A204.1 (cell line): ENCODE data around the gene GMPR.
"Not testable (repeated sequence)": the region's sequence is repeated elsewhere in the genome, so short reads cannot be mapped to it uniquely, and the experiment has no call there.

Experiments used
- FAIRE-seq: peaks from 2 replicates; lab custom pipeline; 2012; peaks lifted over from hg19 to GRCh38; lab: Jason Lieb, UNC

GMPR gene

DNA sequence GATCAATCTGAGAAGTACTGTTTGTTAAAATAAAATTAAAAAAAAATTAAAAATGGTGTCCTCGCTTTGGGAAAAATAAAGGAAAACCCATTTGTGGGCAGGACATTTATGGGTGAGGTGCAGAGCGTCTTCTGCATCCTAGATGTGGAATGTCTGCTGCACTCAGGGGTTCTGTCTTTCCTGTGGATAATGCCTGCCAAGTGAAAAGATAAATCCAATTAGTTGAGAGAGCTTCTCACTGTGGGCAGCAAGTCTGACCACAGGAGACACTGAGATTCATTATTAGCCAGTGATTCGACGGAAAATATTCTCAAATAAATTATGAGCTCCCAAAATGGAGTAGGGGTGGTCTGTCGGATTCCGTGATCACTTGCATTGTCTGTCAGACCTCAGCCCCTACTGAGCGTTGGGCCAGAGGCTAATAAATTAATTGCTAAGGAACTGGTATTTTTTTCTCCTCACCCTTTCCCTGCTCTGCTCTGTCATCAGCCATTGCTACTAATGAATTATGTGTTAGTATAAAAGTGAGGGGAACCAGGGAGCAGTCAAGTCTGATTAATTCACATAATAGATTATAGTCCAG, 10.0 kb downstream of the GMPR start:
- FAIRE-seq, result no peak

DNA sequence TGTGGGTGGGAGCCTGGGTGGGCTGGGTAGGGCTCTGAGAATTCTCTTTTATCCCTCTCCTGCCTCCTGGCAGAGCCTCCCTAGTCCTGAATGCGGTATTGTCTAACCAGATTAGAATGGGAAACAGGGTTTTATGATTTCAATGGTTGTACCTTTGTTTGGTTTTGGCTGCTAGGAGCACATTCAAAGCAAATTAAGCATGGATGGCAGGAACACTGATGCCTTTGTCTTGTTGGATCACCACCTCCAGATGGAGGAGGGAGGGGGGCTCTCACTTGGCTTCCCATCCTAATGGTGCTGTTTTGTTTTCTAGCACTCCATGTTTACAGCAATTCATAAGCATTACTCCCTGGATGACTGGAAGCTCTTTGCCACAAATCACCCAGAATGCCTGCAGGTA, 11.6 kb downstream of the GMPR start:
- no peak for FAIRE-seq

DNA sequence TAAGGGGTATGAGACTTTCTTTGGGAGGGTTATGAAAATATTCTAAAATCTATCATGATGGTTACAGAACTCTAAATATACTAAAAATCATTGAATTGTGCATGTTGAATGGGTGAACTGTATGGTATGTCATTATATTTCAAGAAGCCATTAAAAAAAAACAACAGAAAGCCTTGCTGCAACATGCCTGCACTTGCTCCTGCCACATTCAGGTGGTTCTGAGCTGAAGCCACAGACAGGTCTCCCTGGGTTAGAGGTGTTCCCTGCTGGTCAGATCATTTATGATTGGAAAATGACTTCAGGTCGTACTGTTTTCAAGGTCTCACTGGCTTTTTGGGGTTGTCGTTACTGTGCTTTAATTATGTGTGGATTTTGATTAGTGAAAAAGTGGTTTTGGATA, 13.3 kb downstream of the GMPR start:
- no peak for FAIRE-seq

DNA sequence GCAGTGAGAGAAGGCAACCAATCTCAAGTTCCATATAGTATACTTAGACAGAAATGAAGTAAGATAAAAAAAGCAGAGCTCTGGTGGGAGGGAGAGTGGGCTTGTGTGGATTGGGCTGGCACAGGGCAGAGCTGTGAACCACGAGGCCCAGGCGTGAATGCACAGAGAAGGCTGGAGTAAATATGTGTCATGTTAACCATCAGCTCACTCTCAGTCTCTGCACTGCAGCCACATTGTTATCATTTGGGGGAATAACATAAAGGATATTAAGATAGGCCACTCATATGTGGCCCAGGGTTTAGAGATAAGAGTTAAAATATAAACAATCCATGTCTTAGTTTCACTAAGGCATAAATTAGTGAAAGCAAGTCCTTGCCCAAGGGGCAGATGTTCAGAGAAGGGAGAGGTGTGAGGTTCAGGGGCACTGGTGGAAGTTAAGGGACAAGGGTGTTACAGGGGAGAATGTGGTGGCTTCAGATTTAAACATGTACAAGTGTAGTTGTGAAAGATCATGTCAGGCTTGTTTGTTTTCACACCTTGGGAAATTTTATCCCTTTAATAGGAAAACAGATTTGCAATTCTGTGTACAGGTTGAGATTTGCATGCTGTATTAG, 14.4 kb downstream of the GMPR start:
- FAIRE-seq, result no peak

DNA sequence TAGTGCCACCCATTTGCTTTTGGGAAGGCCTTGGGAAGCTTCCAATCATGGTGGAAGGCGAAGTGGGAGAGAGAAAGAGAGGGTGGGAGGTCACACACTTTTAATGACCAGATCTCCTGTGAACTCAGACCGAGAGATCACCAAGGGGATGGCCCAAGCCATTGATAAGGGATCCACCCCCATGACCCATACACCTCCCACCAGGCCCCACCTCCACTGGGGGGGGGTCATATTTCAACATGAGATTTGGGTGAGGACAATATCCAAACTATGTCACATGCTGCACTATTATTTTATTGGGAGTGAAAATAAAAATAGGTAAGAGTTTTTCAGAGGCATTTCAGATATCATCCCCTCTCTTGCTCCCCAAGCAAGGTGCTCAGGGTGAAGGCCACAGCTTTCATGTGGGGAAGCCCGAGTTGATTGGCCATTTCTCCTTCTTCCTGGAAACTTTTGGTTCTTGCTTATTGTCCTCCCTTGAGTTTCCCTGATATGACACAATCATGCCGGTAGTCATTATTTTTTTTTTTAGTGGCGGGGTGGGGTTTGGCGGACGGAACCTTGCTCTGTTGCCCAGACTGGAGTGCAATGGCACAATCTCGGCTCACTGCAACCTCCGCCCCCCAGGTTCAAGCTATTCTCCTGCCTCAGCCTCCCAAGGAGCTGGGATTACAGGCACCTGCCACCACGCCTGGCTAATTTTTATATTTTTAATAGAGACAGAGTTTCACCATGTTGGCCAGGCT, 15.2 kb downstream of the GMPR start:
- no peak for FAIRE-seq

DNA sequence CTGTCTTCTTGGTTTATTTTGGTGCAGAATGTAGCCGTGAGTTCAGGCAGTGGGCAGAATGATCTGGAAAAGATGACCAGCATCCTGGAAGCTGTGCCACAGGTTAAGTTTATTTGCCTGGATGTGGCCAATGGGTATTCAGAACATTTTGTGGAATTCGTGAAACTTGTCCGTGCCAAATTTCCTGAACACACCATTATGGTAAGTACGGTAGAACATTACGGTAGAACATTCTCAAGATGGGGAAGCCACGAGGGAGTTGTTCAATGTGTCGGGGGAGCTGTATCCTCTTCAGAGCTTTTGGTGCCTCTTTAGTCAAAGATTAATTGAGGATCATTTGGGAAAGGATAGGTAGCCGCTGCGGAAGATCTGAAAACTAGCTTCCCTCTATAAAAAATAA, 16.1 kb downstream of the GMPR start:
- no peak for FAIRE-seq

DNA sequence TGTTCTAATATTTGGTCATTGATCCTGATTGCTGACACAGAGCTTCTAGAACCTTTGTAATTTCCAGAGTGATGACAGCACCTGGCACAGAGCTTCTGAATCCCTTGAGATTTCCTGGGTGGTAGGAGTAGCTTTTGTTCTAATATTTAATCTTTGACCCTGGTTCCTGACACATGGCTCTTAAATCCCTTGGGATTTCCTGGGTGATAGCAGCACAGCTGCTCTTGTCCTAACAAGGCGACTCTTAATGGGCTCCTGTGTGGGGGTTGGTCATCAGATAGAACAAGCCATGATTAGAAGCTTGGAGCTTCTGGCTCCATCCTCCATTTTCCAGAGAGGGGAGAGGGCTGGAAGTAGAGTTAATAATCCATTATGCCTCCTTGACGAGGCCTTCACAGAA, 18.4 kb downstream of the GMPR start:
- FAIRE-seq, result no peak

DNA sequence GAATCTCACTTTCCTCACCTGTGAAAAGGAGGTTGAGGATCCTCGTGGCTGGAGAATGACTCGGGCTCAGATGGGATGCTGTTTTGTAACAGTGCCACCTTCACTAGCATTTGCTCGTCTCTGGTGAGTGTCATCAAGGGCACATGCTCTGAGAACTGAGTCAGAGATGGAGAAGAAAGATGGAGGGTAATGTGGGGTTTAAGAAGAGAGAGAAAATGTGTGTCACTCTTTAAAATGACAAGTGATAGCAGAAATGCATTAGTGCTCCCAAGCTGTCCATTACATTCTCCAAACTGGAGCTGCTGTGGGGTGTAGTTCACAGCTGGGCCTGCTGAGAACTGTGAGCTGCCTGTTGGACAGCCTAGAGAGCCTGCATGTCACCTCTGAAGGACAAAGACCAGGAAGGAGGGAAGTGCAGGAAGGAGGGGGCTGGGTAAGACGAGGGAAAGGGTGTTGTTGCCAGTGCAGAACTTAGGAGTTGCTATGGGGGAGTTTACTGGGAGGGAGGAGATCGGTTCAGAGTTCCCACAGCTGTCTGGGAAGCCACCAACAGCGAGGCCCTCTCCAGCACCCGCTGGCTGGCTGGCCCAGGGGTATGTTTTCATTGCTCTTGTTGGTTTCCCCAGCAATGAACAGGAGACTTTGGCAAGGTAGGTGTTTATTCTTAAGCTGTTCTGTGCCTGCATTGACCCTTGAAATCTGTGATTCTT, 19.8 kb downstream of the GMPR start:
- no peak for FAIRE-seq

DNA sequence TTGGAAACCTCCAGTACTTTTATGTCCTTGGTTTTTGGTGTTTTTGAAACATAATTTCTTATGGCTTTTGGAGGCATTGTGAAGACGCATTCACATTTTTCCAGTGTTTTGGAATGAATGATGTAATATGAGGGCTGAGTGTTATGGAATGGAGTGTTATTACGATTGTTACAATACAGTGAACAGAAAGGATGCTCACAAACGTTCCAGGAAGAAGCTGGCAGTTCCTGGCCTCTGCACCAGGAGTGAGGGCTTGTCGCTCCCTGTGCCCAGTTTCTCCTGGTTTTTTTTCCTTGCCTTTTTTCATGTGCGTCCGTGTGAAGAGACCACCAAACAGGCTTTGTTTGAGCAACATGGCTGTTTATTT, 20.3 kb downstream of the GMPR start:
- FAIRE-seq, result no peak

DNA sequence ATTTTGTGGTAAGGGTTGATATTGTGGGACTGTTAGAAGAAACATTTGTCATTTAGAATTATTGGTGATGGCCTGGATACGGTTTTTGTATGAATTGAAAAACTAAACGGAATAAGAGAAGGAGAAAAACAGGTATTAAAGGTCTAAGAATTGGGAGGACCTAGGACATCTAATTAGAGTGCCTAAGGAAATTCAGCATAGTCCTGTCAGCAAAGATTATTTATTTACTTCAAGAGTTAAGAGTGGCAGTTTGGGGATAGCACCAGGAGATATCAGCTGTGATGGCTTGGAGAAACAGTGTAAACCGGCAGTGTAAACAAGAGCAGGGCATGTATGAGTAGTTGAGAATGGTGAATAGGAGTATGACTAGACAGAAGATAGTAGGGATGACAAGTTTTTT, 21.2 kb downstream of the GMPR start:
- FAIRE-seq, result not testable (repeated sequence)

DNA sequence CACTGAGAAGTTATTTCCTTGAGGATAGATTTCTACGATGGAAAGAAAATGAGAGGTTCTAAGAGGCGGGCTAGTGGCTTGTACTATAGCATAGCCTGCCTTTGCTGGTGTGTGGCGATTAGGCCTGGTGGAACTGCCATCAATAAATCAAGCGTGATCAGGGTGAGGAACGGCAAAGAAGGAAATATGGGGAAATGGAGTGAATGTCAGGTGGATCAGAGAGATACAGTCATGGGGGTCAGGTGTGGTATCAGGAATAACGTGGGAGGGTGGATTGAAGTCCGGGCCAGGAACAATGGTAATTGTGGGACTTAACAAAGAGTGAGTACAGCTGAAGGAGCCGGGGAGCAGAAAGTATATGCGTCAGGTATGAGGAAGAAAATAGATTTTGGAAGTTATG, 22.2 kb downstream of the GMPR start:
- FAIRE-seq, result not testable (repeated sequence)

DNA sequence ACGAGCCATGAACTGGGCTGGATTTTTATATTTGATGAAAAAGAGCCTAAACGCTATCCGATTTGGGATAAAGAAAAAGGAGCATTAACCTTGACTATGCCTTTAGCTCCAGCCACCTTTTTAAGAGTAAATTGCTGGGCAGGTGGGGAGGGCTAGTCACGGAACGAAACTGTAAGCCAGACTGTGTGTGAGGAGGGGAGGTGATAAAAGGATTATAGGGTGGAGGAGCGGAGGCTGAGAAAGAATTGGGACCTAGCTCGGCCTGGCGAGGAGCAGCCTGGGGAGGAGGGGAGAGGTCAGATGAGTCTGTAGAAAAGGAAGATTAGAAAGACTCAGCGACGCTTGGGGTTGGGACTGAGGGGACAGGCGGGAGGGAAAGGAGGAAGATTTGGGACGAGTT, 24.4 kb downstream of the GMPR start:
- FAIRE-seq, result not testable (repeated sequence)

DNA sequence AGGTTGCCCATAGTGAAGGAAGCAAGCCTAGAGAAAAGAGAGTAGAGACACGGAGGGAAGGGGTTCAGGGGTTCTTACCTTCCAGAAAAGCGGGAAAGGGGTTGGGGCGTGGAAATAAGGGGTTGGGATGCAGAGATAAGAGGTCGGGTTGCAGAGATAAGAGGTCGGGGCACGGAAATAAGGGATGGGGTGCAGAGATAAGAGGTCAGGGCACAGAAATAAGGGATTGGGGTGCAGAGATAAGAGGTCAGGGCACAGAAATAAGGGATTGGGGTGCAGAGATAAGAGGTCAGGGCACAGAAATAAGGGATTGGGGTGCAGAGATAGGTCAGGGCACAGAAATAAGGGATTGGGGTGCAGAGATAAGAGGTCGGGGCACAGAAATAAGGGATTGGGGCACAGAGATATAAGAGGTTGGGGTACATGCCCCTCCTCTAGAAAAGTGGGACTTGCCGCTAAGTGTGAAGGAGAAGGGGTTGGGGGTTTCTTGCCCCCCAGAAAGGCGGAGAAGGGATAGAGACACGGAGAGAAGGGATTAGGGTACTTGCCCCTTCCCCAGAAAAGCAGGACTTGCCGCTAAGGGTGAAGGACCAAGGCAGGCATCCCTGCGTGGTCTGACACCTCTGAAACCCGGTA, 25.2 kb downstream of the GMPR start:
- FAIRE-seq, result not testable (repeated sequence)

DNA sequence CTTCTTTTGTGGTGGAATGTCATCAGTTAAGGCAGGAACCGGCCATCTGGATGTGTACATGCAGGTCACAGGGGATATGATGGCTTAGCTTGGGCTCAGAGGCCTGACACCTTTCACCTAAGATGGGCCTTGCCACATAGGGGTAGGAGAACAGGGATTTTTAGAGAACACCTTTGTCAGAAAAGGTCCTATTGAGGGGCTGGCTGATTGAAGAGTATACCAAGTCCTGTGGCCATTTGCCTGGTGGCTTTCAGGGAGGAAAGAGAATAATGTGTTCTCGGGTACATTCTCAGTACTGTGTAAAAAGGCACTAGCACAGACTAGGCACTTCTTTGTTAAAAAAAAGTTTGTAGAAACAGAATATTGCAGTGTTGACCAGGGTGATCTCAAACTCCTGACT, 26.4 kb downstream of the GMPR start:
- no peak for FAIRE-seq

DNA sequence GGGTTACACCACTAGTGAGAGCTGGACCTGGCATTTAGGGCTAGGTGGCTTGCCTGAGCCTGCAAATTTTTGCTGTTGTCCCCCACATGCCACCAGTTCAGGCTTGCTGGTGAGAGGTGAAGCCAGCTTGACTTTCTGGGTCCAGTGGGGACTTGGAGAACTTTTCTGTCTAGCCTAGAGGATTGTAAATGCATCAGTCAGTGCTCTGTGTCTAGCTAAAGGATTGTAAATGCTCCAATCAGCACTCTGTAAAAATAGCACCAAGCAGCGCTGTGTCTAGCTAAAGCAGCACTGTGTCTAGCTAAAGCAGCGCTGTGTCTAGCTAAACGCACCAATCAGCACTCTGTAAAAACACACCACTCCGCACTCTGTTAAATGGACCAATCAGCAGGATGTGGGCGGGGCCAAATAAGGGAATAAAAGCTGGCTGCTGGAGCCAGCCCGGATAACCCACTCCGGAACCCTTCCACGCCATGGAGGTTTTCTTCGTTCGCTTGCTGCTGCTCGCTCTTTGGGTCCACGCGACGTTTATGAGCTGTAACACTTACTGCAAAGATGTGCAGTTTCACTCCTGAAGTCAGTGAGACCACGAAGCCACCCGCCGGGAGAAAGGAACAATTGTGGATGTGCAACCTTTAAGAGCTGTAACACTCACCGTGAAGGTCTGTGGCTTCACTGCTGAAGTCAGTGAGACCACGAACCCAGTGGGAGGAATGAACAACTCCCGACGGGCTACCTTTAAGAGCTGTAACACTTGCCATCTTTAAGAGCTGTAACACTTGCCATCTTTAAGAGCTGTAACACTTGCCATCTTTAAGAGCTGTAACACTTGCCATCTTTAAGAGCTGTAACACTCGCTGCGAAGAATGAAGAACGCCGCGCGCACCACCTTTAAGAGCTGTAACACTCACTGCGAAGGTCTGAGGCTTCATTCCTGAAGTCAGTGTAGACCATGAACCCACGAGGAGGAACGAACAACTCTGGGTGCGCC, 27.3 kb downstream of the GMPR start:
- no peak for FAIRE-seq

DNA sequence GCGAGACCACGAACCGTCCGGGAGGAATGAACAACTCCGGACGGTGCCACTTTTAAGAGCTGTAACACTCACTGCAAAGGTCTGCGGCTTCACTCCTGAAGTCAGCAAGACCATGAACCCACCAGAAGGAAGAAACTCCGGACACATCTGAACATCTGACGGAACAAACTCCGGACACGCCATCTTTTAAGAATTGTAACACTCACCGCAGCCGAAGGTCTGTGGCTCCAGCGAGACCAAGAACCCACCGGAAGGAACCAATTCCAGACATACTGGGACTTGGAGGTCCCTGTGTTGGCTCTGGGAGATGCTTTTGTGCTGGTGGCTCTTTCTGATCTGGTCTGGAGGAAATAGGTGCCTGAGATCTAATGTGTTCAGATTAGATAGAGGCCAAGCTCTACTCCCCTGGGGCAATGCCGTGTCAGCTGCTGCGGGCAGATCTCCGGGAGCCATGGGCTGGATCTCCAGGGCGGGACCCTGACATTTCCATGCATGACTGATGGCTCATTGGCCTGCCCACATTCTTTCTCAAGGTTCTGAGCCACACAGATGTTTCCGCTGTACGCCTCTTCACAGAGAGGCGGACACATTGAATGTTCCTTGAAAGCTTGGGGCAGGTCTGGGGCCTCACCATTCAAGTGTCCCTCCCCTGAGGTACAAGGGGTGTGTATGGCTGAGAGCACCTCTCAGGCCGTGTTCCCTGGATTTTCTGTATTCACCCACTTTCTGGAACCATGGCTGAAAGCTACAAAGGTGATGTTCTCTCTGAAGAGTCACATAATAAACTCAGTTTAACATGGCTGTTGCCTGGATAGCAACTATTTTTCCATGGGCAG, 29.3 kb downstream of the GMPR start:
- no peak for FAIRE-seq

DNA sequence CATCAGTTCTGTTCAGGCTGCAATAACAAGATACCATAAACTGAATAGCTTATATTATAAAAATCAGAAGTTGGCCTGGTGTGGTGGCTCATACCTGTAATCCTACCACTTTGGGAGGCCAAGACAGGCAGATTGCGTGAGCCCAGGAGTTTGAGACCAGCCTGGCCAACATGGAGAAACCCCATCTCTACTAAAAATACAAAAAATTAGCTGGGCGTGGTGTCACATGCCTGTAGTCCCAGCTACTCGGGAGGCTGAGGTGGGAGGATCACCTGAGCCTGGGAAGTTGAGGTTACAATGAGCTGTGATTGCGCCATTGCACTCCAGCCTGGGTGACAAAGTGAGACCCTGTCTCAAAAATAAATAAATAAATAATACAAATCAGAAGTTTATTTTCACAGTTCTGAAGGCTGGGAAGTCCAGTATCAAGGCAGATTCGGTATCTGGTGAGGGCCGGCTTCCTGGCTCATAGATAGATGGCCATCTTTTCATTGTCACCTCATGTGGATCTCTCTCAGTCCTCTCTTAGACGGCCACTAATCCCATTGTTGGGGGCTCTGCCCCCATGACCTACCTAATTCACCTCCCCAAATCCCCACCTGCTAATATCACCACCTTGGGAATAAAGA, 31.2 kb downstream of the GMPR start:
- not testable (repeated sequence) for FAIRE-seq

DNA sequence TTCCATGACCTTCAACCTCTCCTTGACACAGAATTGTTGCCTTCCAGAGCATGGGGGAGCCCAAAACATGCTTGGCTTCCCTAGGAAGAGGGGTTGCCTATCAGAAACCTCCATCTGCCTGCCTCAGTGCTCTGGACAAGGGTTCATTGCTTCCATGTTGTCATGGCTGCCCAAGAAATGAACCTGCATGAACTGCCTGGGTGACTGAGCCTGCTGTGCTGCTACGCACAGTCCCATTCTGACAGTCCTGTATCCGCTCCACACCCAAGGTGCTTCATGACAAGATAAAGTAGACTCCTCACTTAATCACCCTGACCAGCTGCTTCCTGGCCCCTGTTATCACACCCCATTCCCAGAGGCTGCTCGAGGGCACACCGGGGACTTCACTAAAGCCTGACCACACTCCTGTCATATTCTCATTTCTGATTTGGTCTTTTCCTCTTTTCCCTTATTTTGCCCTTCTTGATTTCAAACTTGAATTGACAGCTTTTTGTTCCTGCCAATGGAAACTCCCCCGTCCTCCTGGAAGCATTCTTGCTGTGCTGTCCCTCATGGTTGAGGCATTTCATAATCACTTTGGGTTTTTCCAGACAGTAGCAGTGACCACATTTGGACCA, 31.9 kb downstream of the GMPR start:
- FAIRE-seq, result no peak

DNA sequence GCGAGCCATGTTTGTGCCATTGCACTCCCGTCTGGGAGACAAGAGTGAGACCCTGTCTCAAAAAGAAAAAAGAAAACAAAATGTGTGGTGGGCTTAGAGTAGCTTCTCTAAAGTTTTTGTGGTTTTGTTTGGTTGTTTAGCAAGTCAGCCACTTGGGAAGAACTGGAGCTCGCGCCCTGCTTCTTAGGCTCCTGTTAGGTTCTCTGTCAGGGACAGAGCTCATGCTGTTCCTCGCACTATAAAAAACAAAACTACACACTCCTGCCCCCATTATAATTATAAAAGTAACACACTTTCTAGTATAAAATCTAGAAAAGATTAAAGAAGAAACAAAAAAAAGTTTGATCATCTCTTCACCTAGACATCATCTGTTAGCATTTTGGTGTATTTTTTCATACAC, 33.0 kb downstream of the GMPR start:
- FAIRE-seq, result no peak

DNA sequence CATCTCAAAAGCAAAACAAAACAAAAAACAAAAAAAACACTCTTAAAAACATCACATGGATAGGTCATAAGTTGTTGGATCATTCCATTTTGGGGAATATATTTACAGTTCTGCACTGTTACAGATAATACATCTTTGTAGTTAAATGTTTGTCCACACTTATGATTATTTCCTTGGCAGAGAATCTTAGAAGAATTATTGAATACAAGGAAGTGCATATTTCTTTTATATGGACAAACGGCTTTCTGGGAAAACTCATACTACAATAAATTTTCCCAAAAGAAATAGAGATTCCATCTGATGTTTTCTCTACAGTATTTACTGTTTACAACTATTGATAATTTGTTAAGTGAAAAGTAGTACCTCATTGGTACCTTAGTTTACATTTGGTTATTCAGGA, 33.8 kb downstream of the GMPR start:
- FAIRE-seq, result no peak
